HCT116 (cell line): Measurements from ENCODE around the gene TLR9. TPM values are rescaled to one million over a fixed set of nuclear protein-coding genes. Genes with fewer than 3 reads are reported as not detected.

Experiments used
- ATAC-seq: fragments of 200-7000 bp; cut with Tn5 transposase; 2 replicates; pipeline ENCODE4 v1.9.1; 2020; ENCODE audit warnings: mild to moderate bottlenecking, moderate library complexity
- BruUV-seq: library from RNA; stranded (reverse); fragments of 400-500 nt; replicated peaks from 2 replicates; lab custom pipeline; 2021; lab: Mats Ljungman, UMichigan
- CTCF ChIA-PET: fragments of 300-600 bp; sonication (Branson Sonifier 250); formaldehyde crosslinking; loops from one replicate; lab custom pipeline; 2021; ENCODE audit warnings: antibody characterized with exemption; lab: Charles Lee
- POLR2A ChIA-PET: fragments of 300-600, 350-600 bp; sonication (Branson Sonifier 250); formaldehyde crosslinking; loops from one replicate; lab custom pipeline; 2021; ENCODE audit warnings: antibody characterized with exemption; lab: Charles Lee
- RAD21 ChIA-PET, 2 experiments: fragments of 300-600 bp; sonication (Branson Sonifier 250); formaldehyde crosslinking; loops; one replicate each; lab custom pipeline; 2023; ENCODE audit warnings: low total read pairs in 2 of 2; ENCODE audit not compliant: uncharacterized antibody in 2 of 2, unreplicated experiment in 2 of 2, low non-redundant PET in 1 of 2; lab: Charles Lee
- DNase-seq: peaks from one replicate; pipeline ENCODE4 v3.0.0-alpha.2; 2010; ENCODE audit warnings: low read depth, low spot score
- H2AFZ ChIP-seq: fragments of 200-600 bp; shearing (Covaris generic), sonication (generic); 2 replicates; pipeline ENCODE4 v1.6.1; 2017; ENCODE audit warnings: low read depth, mixed run types, mixed read lengths, antibody characterized with exemption, low read length; ENCODE audit not compliant: poor library complexity, severe bottlenecking
- H3K27ac ChIP-seq: 2 replicates; pipeline ENCODE4 v1.5.1; 2012; ENCODE audit warnings: low read depth, low read length
- H3K27me3 ChIP-seq: fragments of 200-600 bp; sonication (generic); 2 replicates; pipeline ENCODE4 v1.6.1; 2016; ENCODE audit warnings: mixed run types, low read length, mixed read lengths; ENCODE audit not compliant: insufficient read depth
- H3K36me3 ChIP-seq, 2 experiments: fragments of 200-500 bp in 1 of 2; fragments of 200-600 bp in 1 of 2; sonication (Bioruptor generic) in 1 of 2; sonication (generic) in 1 of 2; 2 replicates each; pipeline versions ENCODE4 v1.5.1 to v1.6.1; 2014 to 2016; ENCODE audit warnings: low read length in 2 of 2, inconsistent platforms in 1 of 2, mixed read lengths in 1 of 2, mixed run types in 1 of 2; ENCODE audit not compliant: insufficient read depth in 2 of 2, control insufficient read depth in 1 of 2
- H3K4me1 ChIP-seq, 2 experiments: fragments of 200-600 bp in 1 of 2; sonication (generic) in 1 of 2; 2 replicates each; pipeline versions ENCODE4 v1.5.1 to v1.6.1; 2012 to 2017; ENCODE audit warnings: low read length in 2 of 2, inconsistent platforms in 1 of 2, mild to moderate bottlenecking in 1 of 2, mixed read lengths in 1 of 2, mixed run types in 1 of 2, moderate library complexity in 1 of 2; ENCODE audit not compliant: insufficient read depth in 2 of 2, control insufficient read depth in 1 of 2
- H3K4me2 ChIP-seq: fragments of 200-600 bp; sonication (generic); 2 replicates; pipeline ENCODE4 v1.6.1; 2017; ENCODE audit warnings: mixed run types, low read length, mixed read lengths
- H3K4me3 ChIP-seq, 2 experiments: fragments of 200-600 bp in 1 of 2; sonication (generic) in 1 of 2; replicated peaks in 1 of 2; 2 replicates each; pipeline ENCODE4 v1.5.1; 2011 to 2016; ENCODE audit warnings: low read length in 2 of 2, control low read depth in 1 of 2, low read depth in 1 of 2, mild to moderate bottlenecking in 1 of 2, mixed read lengths in 1 of 2, mixed run types in 1 of 2
- H3K79me2 ChIP-seq: fragments of 200-600 bp; sonication (generic); 2 replicates; pipeline ENCODE4 v1.6.1; 2017; ENCODE audit warnings: mild to moderate bottlenecking, mixed run types, low read length, moderate library complexity, mixed read lengths; ENCODE audit not compliant: insufficient read depth
- H3K9ac ChIP-seq: fragments of 200-600 bp; sonication (generic); 2 replicates; pipeline ENCODE4 v1.6.1; 2016; ENCODE audit warnings: low read length, mixed read lengths
- H3K9me2 ChIP-seq: fragments of 200-600 bp; sonication (generic), shearing (Covaris generic); 2 replicates; pipeline ENCODE4 v1.6.1; 2017; ENCODE audit warnings: mixed run types, mild to moderate bottlenecking, moderate library complexity; ENCODE audit not compliant: insufficient read depth
- H3K9me3 ChIP-seq, 2 experiments: fragments of 200-500 bp in 1 of 2; fragments of 200-600 bp in 1 of 2; sonication (Bioruptor generic) in 1 of 2; sonication (generic) in 1 of 2; 2 replicates each; pipeline ENCODE4 v1.6.1; 2014 to 2017; ENCODE audit warnings: low read length in 2 of 2, mixed read lengths in 2 of 2, inconsistent platforms in 1 of 2, low read depth in 1 of 2, mild to moderate bottlenecking in 1 of 2, mixed run types in 1 of 2, moderate library complexity in 1 of 2; ENCODE audit not compliant: control insufficient read depth in 1 of 2, insufficient read depth in 1 of 2
- H4K20me1 ChIP-seq: fragments of 200-600 bp; sonication (generic), shearing (Covaris generic); 2 replicates; pipeline ENCODE4 v1.6.1; 2017; ENCODE audit warnings: mixed run types, mild to moderate bottlenecking, moderate library complexity; ENCODE audit not compliant: insufficient read depth
- ATF3 ChIP-seq: IDR thresholded peaks from 2 replicates; pipeline ENCODE4 v1.6.1; 2012
- CBX3 ChIP-seq: IDR thresholded peaks from 2 replicates; pipeline ENCODE4 v1.6.1; 2012; ENCODE audit warnings: low read depth
- CTCF ChIP-seq, 3 experiments: fragments of 200-600 bp in 1 of 3; sonication (generic) in 1 of 3; IDR thresholded peaks in 2 of 3; conservative IDR thresholded peaks in 1 of 3; 2 replicates each; pipeline ENCODE4 v1.5.1; 2012 to 2017; ENCODE audit warnings: low read depth in 2 of 3, low read length in 2 of 3, antibody characterized with exemption in 1 of 3, borderline replicate concordance in 1 of 3, control low read depth in 1 of 3, mild to moderate bottlenecking in 1 of 3, mixed read lengths in 1 of 3, mixed run types in 1 of 3, moderate library complexity in 1 of 3; ENCODE audit not compliant: insufficient read depth in 1 of 3
- ELF1 ChIP-seq: IDR thresholded peaks from 2 replicates; pipeline ENCODE4 v1.6.1; 2012; ENCODE audit warnings: low read depth, borderline replicate concordance
- EZH2 ChIP-seq: fragments of 200-600 bp; sonication (generic); IDR thresholded peaks from 2 replicates; pipeline ENCODE4 v1.6.1; 2017; ENCODE audit warnings: antibody characterized with exemption, mixed run types
- JUND ChIP-seq: IDR thresholded peaks from 2 replicates; pipeline ENCODE4 v1.6.1; 2012
- POLR2AphosphoS5 ChIP-seq: IDR thresholded peaks from 2 replicates; pipeline ENCODE4 v1.6.1; 2011; ENCODE audit warnings: mild to moderate bottlenecking, low read depth, low read length, moderate library complexity
- RAD21 ChIP-seq: IDR thresholded peaks from 2 replicates; pipeline ENCODE4 v1.6.1; 2012; ENCODE audit warnings: low read depth, mild to moderate bottlenecking
- SIN3A ChIP-seq: IDR thresholded peaks from 2 replicates; pipeline ENCODE4 v1.6.1; 2012; ENCODE audit warnings: low read depth
- SP1 ChIP-seq: IDR thresholded peaks from 2 replicates; pipeline ENCODE4 v1.6.1; 2012; ENCODE audit warnings: low read depth
- SRF ChIP-seq: IDR thresholded peaks from 2 replicates; pipeline ENCODE4 v1.6.1; 2012; ENCODE audit warnings: low read depth
- TCF7L2 ChIP-seq: IDR thresholded peaks from 2 replicates; pipeline ENCODE4 v1.7.0; 2011; ENCODE audit warnings: borderline replicate concordance, inconsistent platforms; ENCODE audit not compliant: insufficient read depth, insufficient read length; ENCODE audit errors: extremely low read depth
- YY1 ChIP-seq: IDR thresholded peaks from 2 replicates; pipeline ENCODE4 v1.6.1; 2011; ENCODE audit warnings: low read length, low read depth, moderate library complexity, mild to moderate bottlenecking; ENCODE audit not compliant: insufficient replicate concordance; ENCODE audit errors: extremely low read depth
- ZNF274 ChIP-seq: fragments of 200-500 bp; sonication (Bioruptor generic); IDR thresholded peaks from 2 replicates; pipeline ENCODE4 v1.6.1; 2014; ENCODE audit warnings: mild to moderate bottlenecking, low read depth, low read length, inconsistent platforms
- intact Hi-C: fragments of 100-400 bp; cut with micrococcal nuclease; formaldehyde crosslinking; loops from 2 replicates; pipeline ENCODE4 v1.10.0; 2022
- total RNA-seq: library from RNA; stranded (reverse); gene quantifications from one replicate; pipeline ENCODE4 v1.2.1, GENCODE V29; 2021; ENCODE audit not compliant: unreplicated experiment
- TF ChIP-seq, protein P1 (sequence below): IDR thresholded peaks from 2 replicates; pipeline ENCODE4 v1.6.1; 2011; ENCODE audit warnings: mild to moderate bottlenecking, low read length, moderate library complexity; ENCODE audit not compliant: insufficient replicate concordance; ENCODE audit errors: extremely low read depth

Gene TLR9
- total RNA-seq, 1 experiment from 2014 or later = 0.15 TPM

- ChIA-PET RAD21 (no interaction called here), CTCF (no interaction called here), POLR2A (no interaction called here)
- H3K4me2 ChIP-seq = no peak overlapping the region
- TF ChIP-seq ELF1 (no peak), EZH2 (no peak), YY1 (no peak), SRF (no peak), JUND (no peak), SIN3A (no peak), CBX3 (no peak), ZNF274 (no peak), POLR2AphosphoS5 (no peak), RAD21 (no peak), SP1 (no peak), CTCF (IDR thresholded peaks at IDR 0.05 in 2 of 3, conservative IDR thresholded peaks at IDR 0.05 in 1 of 3; ENCODE audit: borderline replicate concordance in 1 of 3, insufficient read depth in 1 of 3, low read depth in 2 of 3, low read length in 2 of 3) (no peak), ATF3 (no peak), TCF7L2 (no peak)
- TF ChIP-seq, protein P1, sequence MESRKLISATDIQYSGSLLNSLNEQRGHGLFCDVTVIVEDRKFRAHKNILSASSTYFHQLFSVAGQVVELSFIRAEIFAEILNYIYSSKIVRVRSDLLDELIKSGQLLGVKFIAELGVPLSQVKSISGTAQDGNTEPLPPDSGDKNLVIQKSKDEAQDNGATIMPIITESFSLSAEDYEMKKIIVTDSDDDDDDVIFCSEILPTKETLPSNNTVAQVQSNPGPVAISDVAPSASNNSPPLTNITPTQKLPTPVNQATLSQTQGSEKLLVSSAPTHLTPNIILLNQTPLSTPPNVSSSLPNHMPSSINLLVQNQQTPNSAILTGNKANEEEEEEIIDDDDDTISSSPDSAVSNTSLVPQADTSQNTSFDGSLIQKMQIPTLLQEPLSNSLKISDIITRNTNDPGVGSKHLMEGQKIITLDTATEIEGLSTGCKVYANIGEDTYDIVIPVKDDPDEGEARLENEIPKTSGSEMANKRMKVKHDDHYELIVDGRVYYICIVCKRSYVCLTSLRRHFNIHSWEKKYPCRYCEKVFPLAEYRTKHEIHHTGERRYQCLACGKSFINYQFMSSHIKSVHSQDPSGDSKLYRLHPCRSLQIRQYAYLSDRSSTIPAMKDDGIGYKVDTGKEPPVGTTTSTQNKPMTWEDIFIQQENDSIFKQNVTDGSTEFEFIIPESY = no peak
- BruUV-seq = no TSS peak
- H3K27ac ChIP-seq = no peak overlapping the region
- no peaks in the 10 kb centered on the region for H3K36me3 ChIP-seq
- no peak overlapping the region for H2AFZ ChIP-seq
- H3K4me1 ChIP-seq = 0 out of 4 replicates have a peak, but pooled peaks cover 0 to under 1% of the 10 kb centered on the region in 2 experiments
- DNase-seq = no peak
- H3K9me3 ChIP-seq = no peaks in the 10 kb centered on the region
- H3K4me3 ChIP-seq = no peak overlapping the region
- H3K9me2 ChIP-seq = no peaks in the 10 kb centered on the region
- H3K9ac ChIP-seq = no peak overlapping the region
- no peaks in the 10 kb centered on the region for H3K27me3 ChIP-seq
- H4K20me1 ChIP-seq = no peaks in the 10 kb centered on the region
- ATAC-seq = no peak
- no peaks in the 10 kb centered on the region for H3K79me2 ChIP-seq
- intact Hi-C loops = no loop called here
Observed at GRCh38 chr3:52176951-52177700, 48.3 kb downstream of the TLR9 start.
